Measurements from ENCODE around the gene UROC1. TPM values are rescaled to one million over a fixed set of nuclear protein-coding genes. Genes with fewer than 3 reads are reported as not detected.
"Not testable (repeated sequence)": the region's sequence is repeated elsewhere in the genome, so short reads cannot be mapped to it uniquely, and the experiment has no call there.

The UROC1 gene
- total RNA-seq, 1 experiment from 2014 or later, result not detected

DNA sequence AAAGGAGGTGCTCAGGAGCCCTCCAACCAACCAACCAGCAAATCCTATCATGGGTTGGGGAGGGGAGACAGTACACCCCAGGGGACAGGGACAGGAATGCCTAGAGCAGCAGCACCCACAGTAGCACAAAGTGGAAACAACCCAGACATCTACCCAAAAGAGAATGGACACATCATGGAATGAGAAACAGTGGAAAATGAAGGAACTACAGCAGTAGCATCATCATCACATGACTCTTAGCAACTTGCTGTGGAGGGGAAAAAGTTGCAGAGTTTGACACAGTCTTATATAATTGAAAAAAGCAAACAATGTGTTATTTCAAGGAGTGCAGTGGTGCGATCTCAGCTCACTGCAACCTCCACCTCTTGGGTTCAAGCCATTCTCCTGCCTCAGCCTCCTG, 30.1 kb upstream of the UROC1 start:
- DNase-seq (ENCODE audit: low read depth), result no peak

DNA sequence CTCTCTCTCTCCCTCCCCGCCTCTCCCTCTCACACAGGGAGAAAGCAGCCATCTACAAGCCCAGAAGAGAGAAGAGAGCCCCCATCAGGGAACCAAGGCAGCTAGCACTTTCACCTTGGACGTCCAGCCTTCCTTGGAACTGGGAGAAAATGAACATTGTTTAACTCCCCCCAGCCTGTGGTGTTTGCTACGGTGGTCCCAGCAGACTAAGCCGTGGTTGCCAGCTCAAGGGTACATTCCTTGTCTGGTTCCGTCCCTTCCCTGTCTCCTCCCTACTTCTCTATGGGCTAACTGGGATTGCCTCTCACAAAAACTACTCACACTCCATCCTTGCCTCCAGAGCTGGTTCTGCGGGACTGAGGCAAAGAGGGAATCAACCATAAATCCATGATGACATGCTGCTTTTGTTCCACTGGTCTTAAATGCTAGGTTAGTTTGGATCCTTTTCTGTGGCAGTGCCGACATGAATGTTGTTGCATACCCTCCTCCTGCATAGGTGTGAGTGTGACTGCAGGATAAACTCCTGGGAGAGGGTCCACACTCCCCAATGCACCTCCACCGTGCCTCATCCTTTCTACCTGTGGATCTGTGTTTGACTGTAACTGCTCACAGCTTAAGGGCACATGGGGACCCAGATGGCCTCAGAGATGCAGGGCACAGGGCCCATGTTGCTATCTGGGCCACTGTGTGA, 29.1 kb upstream of the UROC1 start:
- DNase-seq (ENCODE audit: low read depth), result no peak

DNA sequence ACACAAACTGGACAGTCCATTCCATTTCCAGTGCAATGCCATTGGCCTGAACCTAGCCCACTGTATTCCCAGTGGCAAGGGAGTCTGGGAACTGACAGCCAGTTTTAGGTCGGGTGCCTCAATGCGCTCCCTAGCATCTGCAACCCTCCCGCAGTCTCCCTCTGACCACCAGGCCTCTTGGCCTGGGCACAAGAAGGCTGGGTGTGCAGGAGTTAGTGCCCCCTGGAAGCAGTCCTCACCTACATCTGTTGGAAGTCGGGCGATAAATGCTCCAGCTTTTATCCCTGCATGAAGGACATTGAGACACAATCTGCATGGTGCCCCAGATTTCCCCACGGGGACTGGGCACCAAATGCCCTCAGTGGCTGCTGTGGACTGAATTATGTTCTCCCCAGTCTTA, 28.4 kb upstream of the UROC1 start:
- DNase-seq (ENCODE audit: low read depth), result no peak

- DNase-seq (ENCODE audit: low read depth), result no peak
Measured at GRCh38 chr3:126545544-126545943, 28.0 kb upstream of the UROC1 start.

DNA sequence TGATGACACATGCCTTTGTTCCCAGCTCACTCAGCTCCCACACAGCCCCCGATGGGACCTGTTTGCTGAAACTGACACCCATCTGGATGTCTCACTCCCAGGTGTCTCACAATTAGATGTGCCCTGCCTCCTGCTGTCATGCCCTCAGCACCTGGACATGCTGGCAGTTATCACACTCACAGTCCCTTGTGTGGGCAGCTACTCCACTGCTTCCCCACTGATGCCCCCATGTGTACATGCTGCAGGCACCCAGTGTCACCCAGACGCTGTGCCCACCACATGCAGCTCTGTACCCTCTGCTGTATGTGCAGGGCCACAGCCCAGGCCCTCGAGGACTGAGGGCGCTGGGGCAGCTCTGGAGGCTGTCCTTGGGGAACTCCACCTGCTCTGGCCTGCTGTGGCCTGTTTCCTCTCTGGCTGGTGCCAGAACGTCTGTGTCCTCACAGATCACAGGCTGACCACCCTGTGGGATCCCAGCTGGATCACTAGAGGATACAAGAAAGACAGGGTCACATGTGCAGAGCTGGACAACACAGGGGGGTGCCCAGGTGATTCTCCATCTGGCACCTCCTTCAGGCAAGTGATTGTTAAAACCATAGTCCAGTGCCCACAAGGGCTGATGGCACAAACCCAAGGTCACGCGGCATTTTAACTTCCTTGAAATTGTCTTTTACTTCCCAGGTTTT, 27.2 kb upstream of the UROC1 start:
- no peak for DNase-seq (ENCODE audit: low read depth)

- DNase-seq (ENCODE audit: low read depth), result no peak
Measured at GRCh38 chr3:126543457-126544061, 26.0 kb upstream of the UROC1 start.

GRCh38 chr3:126542340-126543241, 25.0 kb upstream of the UROC1 start:
- no peak for DNase-seq (ENCODE audit: low read depth)

- no peak for DNase-seq (ENCODE audit: low read depth)
Measured at GRCh38 chr3:126541628-126542339, 24.2 kb upstream of the UROC1 start.

GRCh38 chr3:126540951-126541627, 23.5 kb upstream of the UROC1 start:
- DNase-seq (ENCODE audit: low read depth), result no peak

- DNase-seq (ENCODE audit: low read depth), result peak; percentile 92
Measured at GRCh38 chr3:126540342-126540849, 22.8 kb upstream of the UROC1 start.

DNA sequence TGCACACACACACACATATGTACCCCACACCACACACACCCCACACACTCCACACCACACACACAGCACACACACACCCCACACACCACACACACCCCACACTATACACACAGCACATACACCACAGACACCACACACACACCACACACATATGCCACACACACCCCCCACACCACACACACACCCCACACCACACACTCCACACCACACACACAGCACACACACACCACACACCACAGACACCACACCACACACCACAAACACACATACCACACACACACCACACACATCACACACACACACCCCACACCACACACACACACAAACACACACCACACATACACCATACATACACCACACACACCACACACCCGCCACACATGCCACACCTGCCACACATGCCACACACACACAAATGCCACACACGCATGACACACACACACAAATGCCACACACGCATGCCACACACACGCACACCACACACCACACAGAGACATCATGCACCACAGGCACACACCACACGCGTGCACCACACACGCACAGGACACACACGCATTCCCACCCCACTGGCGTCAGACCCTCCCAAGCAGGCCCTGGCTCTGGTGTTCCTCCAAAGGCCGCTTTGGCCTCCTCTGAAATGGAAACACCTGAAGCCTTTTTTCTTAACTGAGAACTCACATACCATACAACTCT, 22.1 kb upstream of the UROC1 start:
- DNase-seq (ENCODE audit: low read depth), result no peak

DNA sequence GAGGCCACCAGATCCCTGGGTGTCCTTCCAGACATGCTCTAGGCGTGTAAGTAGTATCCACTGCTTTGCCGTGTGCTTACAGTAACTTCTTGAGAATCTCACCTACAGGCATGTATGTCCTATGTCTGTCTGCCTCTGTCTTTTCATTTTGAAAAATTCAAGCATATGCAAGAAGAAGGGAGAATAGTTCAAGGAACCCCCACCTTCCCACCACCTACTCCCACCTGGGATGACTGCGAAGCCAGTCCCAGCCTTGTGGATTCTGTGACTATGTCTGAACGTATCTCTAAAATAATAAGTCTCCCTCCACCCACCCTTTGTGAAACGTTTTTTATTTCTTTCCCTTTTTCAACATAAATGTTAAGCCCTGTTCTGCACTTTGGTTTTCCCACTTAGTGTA, 21.4 kb upstream of the UROC1 start:
- no peak for DNase-seq (ENCODE audit: low read depth)

- no peak for DNase-seq (ENCODE audit: low read depth)
Measured at GRCh38 chr3:126538316-126538715, 20.7 kb upstream of the UROC1 start.

- DNase-seq (ENCODE audit: low read depth), result no peak
Measured at GRCh38 chr3:126537730-126538281, 20.2 kb upstream of the UROC1 start.

- DNase-seq (ENCODE audit: low read depth), result no peak
Measured at GRCh38 chr3:126537116-126537729, 19.6 kb upstream of the UROC1 start.

GRCh38 chr3:126536126-126536525, 18.6 kb upstream of the UROC1 start:
- DNase-seq (ENCODE audit: low read depth), result no peak

GRCh38 chr3:126535636-126536035, 18.1 kb upstream of the UROC1 start:
- no peak for DNase-seq (ENCODE audit: low read depth)

DNA sequence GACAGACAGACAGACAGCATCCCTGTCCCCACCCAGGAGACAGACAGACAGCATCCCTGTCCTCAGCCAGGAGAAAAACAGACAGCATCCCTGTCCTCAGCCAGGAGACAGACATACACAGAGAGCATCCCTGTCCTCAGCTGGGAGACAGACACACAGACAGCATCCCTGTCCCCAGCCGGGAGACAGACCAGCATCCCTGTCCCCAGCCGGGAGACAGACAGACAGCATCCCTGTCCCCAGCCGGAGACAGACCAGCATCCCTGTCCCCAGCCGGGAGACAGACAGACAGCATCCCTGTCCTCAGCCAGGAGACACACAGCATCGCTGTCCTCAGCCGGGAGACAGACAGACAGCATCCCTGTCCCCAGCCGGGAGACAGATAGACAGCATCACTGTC, 17.1 kb upstream of the UROC1 start:
- DNase-seq (ENCODE audit: low read depth), result not testable (repeated sequence)

DNA sequence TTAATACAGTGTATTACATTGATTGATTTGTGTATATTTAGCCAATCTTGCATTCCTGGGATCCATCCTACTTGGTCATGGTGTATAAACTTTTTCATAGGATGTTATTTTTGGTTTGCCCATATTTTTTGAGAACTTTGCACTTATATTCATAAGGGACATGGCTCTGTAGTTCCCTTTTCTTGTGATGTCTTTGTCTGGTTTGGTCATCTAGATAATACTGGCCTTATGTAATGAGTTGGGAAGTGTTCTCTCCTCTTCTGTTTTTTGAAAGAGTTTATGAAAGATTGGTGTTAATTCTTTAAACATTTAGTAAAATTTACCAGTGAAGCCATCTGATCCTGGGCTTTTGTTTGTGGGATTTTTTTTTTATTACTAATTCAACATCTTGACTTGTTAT, 15.9 kb upstream of the UROC1 start:
- DNase-seq (ENCODE audit: low read depth), result no peak
